Measurements from ENCODE around the gene DNAJC4.

DNAJC4 gene

DNA sequence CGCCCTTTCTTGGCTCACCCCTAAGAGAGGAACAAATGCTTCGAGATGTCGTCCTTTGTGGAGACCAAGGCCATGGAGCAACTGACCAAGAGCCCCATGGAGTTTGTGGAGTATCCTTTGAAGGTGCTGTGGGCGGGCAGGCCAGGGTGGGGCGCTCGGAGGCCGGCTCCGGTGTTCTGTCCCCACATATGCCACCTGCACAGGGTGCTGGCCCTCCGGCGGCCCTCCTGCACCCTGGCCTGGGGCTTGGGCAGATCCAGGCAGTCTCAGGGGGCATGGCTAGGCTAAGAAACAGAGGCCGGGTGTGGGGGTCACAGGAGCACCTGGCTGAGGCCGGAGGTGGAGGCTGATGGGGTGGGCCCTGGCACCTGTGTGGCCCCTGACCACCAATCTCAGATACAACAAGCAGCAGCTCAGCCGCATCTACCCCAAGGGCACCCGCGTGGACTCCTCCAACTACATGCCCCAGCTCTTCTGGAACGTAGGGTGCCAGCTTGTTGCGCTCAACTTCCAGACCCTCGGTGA, 31.3 kb downstream of the DNAJC4 start:
- DNase-seq, result no peak

DNA sequence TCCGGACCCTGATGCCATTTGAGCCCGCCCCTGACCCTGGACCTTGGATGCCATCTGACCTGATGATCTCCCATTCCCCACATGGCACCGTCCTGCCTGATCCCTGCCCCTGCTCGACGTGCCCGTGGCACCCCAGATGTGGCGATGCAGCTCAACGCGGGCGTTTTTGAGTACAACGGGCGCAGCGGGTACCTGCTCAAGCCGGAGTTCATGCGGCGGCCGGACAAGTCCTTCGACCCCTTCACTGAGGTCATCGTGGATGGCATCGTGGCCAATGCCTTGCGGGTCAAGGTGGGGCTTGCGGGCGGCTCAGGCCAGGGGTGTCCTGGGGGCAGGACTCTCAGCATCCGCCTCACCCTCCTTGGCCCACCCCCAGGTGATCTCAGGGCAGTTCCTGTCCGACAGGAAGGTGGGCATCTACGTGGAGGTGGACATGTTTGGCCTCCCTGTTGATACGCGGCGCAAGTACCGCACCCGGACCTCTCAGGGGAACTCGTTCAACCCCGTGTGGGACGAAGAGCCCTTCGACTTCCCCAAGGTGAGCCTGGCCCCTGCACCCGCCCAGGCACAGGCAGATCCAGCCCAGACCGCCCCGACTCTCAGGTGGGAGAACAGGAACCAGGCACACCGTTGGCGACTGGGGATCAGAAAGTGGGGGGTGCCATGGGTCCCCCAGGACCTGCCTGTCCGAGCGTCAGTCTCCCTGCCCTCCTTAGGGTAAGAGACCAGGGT, 32.1 kb downstream of the DNAJC4 start:
- DNase-seq, result no peak

DNA sequence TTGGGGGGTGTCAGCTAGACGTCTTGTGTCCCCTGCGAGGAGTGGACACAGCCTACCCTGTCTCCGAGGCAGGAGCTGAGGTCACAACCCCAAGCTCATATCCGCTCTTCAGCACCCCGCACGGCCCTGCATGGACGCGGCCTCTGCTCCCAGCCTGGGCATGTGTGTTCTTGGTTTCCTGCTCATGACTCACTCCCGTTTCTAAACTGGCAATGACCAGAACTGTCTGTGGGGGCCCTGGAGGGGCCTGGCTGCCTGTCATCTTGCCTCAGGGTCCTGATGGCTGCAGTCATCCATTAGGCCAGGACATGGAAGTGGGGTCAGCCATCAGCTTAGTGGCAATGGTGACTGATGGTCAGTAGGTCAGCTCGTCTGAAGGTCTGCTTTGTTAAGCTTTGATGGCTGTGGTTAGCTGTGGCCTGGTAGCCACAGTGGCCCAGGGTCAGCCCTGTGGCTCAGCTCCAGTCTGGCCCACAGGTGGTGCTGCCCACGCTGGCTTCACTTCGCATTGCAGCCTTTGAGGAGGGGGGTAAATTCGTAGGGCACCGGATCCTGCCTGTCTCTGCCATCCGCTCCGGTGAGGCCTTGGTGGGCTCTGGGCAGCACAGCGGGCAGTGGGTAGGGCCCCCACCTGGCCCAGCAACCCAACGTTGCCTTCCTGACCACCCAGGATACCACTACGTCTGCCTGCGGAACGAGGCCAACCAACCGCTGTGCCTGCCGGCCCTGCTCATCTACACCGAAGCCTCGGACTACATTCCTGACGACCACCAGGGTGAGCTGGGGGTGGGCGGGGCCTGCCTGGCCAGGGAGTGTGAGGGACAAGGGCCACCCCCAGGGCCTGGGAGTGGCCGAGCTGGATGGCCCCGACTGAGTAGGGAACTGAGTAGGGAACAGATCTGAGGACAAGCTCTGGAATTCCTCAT, 32.9 kb downstream of the DNAJC4 start:
- DNase-seq, result no peak

DNA sequence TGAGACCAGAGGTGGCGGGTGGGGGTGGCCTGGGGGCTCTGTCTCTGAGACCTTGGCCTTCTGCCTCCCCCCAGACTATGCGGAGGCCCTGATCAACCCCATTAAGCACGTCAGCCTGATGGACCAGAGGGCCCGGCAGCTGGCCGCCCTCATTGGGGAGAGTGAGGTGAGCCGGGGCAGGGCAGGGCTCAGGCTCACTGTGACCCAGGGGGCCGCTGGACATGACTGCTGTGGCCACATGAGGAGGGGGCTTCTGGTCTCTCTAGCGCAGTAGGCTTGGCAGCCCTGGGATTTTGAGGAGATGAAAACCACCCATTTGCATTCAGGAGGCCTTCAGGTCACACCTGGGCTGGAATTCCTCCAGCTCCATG, 33.6 kb downstream of the DNAJC4 start:
- no peak for DNase-seq

DNA sequence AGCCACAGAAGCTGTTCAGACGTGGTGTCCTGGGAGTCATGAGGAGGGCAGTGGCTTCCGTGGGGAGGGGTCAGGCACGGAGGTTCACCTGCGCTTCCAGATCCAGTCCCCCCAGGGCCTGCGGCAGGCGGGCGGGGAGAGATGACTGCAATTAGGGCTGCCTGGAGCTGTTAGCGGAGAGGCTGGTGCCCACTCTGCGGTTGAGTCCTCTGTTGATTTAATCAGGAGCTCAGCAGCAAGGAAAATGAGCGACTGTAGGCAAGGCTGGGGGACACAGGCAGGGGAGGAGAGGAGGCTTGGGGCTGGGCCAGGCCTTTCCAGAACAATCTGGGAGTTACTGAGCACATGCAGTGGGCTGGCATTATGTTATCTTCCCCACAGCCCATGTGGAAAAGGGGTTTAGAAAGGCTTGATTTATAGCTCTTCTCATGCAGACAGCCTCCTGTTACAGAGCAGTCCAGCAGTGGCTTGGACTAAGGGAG, 34.1 kb downstream of the DNAJC4 start:
- DNase-seq, result no peak

DNA sequence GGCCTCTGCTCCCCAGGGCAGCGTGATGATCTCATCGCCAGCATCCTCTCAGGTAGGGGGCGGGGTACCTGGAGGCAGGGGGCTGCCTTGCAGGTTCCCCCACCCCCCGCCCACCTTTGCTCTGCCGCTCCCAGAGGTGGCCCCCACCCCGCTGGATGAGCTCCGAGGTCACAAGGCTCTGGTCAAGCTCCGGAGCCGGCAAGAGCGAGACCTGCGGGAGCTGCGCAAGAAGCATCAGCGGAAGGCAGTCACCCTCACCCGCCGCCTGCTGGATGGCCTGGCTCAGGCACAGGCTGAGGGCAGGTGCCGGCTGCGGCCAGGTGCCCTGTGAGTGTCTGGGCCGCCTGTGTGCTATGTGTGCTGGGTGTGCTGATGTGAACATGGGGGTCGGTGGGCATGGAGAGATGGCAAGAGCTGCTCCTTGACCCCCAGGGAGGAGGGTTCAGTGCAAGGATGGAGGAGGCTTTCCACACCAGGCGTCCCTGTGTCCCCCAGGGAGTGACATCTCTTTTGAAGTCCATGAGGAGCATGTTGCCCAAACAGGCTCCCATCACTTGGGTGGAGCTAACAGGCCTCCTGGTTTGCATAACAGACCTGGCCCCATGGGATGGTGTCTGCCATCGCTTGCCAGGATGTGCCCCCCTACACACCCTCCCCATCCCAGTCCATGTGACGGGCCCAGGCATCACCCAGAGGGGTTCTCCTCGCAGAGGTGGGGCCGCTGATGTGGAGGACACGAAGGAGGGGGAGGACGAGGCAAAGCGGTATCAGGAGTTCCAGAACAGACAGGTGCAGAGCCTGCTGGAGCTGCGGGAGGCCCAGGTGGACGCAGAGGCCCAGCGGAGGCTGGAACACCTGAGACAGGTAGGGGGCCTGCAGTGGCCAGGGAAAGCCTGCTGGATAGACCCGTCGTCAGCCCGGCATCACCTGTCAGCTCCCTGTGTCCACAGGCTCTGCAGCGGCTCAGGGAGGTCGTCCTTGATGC, 35.1 kb downstream of the DNAJC4 start:
- no peak for DNase-seq

DNA sequence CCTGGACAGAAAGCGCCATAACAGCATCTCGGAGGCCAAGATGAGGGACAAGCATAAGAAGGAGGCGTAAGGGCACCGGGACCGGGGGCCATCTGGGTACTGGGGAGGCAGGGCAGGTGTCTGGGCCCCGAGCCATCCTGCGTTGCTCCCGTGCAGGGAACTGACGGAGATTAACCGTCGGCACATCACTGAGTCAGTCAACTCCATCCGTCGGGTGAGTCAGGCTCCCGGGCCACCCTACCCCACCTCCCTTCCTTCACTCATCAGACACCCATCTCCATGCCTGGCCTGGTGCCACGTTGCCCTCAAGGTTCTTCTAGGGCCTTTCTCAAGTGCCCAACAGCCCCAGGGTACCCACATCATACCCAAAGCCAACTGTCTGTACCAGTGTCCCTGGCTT, 36.0 kb downstream of the DNAJC4 start:
- DNase-seq, result no peak

DNA sequence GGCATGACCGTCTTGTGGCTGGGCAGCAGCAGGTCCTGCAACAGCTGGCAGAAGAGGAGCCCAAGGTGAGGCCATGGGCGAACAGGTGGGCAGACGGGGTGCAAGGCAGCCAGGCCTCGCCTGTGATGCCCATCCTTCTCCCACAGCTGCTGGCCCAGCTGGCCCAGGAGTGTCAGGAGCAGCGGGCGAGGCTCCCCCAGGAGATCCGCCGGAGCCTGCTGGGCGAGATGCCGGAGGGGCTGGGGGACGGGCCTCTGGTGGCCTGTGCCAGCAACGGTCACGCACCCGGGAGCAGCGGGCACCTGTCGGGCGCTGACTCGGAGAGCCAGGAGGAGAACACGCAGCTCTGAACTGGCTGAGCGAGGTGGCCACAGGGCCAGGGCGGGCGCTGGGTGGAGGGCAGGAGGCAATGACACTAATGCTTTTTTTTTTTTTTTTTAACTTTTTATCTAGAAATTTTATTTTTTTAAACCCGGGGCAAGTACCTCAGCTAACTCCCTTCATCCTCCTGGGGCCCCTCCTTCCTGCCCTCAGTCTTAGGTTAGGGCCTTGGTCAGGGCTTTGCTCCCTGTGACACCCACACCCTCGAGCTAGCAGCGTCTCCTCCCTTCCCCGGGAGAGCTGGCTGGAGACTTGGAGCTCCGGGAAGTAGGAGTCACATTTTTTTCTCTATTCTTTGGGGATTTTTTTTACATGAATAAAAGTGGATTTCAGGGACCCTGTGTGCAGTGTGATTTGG, 37.0 kb downstream of the DNAJC4 start:
- no peak for DNase-seq

DNA sequence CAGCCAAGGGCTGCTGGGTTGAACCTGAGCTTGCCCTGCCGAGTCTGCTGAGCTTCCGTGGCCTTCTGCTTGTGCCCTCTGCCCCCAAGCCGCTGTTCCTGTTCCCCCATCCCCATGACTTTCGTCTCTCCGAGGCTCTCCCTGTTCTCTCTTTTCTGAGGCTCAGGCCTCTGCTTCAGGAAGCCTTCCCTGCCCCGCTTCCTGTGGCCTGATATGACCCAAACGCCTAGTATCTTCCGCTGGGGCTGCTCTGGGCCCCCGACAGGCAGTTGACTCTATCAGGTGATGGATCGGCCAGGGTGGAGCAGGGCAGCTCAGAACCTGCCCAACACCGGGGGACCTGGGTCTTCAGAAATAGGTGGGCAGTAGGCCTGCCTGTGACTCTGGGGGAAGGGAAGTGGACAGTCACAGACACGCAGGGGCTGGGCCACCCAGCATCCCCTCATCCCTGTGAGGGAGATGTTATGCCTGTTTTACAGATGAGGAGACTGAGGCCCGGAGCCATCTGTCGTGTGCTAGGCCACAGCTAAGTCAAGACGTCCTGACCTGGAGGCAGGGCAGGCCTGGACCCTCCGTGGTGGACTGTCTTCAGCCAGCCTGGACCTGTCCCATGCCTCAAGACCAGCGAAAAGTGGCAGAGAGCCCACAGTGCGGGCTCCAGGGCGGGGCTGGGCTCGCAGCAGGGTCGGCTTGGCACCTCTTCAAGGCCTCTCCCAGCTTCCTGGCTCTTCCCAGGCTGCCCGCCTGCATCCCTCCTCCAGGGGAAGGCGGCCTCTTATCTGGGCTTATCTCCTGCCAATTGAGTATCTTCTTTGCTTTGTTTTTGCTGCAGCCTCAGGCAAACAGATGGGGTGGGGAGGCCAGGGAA, 37.9 kb downstream of the DNAJC4 start:
- DNase-seq, result no peak

DNA sequence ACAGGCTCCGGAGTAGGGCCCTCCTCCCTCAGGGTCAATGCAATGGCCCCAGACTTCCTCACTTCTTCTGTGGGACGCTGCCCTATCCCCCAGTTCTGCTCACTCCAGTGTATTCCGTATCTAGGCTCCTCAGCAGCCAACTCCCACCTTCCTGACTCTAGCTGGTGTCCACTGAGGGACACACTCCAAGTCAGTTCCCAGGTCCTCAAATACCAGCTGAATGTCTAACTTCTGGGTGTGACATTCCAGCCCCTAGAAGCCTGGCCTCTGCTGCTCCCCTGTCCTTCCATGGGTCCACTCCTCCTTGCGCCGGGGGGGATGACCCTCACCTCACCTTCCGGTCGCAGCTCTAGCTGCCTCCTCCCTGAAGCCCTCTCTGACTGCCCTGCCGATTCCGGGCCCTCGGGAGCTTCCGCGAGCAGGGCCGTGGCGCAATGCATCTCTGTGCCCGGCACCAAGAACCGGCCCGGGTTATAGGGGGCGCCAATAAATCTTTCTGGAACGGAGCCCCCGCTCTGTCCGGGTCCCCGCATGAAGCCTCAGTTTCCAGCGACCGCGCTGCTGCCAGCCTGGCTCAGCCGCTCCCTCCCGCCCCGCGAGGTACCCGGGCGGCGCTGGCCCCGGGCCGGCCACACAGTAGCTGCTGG, 38.7 kb downstream of the DNAJC4 start:
- DNase-seq, result no peak

DNA sequence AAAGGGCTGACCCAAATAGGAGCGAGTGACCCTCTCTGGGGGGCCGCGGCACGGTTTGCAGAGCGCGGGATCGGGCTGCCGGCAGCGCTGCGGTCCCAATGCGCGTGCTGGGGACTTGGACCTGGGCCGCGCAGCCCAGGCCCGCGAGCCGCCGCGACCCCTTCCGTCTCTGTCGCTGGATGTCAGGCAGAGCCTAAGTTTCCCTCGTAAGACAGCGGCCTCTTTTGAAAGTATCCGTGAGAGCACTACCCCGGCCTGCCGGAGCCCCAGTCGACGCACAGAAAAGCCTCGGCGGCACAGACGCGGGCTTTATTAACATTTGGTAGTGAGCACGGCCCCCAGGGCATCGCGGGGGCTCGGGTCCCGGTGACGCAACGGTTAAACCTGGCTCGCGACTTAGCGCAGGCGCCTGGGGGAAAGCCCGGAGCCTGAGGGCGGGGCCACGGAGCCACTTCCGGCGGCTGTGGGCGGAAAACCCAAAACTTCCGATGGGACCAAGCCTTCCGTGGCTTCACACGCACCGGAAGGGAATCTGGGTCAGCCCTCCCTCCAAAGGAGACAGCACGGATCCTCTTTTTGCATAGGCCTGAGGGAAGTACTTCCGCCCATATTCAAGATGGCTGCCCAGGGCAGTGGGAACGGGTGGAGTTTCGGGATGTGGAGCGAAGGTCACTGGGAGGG, 39.3 kb downstream of the DNAJC4 start:
- peak; percentile 98 for DNase-seq

DNA sequence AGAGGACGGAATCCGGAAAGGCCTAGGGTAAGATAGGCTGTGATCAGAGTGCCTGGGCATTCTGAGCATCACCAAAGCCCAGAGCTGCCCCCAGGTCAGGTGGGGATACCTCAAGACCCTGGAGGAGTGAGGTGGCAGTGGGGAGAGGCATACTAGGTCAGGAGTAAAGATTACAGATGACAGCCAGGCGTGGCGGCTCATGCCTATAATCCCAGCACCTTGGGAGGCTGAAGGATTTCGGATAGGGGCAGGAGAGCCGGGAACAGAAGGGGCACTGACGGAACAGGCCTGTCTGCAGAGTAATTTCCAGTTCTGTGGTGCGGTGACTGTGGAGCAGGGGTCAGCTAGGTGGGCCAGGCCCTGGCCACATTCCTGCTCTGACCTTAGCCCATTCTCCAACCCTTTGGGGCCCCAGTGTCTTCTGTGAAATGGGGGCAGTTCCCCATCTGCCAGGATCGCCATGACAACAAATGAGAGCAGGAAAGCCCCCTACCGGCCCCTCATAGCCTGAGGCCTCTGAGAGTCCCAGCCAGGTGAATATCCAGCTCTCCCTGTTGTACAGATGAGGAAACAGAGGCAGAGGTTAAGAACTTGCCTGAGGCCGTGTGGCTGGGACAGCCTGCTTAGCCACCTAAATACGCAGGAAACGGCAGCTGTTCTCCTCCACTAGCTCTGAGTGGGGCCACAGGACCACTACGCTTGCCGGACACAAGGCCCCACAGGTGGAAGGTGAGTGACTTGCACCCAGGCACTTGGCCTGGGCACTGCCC, 44.9 kb downstream of the DNAJC4 start:
- DNase-seq, result no peak

DNA sequence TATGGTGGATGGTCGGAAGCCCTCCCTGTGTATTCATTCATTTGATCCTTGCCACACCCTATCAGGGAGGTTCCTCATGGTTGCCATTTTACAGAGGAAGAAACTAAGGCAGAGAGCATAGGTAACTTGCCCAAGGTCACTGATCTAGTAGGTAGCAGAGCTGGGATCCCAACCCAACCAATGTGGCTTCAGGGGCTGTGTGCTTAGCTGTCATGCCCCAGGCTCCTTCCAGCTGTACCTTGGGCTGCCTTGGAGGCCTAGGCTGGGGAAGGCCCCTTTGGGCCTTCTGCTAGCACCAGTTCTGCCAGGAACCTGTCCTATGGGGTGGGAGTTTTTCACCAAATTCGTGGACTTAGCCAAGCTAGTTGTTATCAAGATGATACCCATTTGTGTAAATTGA, 45.5 kb downstream of the DNAJC4 start:
- DNase-seq, result no peak

DNA sequence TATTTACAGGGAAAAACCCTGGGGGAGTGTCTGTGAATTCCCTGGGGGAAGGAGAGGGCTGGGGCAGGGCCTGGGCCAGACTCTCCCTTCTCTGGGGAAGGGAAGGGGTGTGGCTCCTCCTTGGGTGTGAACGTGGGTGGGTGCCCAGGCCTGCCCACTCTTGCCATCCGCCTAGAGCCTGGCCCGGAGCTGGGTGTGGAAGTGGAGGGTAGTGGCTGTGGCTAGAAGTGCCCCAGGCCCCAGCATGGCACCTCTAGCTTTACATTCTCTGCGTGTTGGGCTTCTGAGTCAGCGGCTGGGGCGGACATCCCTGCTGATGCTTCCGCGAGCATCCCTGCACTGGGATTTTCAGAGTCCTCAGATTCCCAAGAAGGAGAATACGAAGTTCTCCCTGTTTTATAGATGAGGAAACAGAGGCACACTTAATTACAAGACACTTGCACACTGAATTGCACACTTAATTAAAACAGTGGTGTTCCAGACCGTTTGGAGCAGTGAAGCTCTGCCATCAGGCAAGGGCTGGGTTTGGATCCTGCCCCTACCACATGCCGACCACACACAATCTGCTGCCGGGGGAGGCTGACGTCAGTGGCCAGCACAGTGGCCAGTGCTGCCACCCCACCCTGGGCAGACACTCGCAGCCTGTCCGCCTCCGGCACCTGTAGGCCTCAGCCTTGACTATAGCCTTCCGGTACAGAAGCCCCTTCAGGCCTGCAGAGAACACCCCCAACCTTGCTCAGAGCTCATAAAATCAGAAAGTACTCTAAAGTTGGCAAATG, 46.5 kb downstream of the DNAJC4 start:
- DNase-seq, result no peak

DNA sequence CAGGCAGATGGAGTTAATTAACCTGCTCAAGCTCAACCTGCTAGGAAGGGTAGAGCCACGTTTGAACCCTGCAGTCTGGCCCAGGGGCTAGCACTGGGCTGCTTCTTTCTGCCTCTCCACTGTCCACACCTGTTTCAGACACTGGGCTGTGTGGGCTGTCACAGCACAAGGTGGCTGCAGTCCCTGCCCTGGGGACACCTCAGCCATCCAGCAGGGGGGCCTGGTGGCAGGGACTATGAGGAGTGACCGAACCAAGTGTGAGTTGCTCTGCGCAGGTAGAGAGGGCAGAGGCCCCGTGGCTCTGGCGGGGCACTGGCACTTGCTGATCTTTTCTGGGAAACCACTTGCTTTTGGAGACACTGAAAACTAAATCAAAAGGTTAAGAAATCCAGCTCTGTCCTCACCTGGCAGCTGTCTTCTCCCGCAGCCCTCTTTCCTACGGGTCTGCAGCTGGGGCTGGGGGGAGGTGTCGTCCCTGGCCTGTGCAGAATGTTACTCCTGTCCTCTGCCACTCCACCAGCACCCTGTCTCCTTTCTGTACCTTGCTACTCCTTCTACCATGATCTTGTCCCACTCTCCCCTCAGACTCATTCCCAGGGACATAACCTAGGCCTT, 48.3 kb downstream of the DNAJC4 start:
- DNase-seq, result no peak

DNA sequence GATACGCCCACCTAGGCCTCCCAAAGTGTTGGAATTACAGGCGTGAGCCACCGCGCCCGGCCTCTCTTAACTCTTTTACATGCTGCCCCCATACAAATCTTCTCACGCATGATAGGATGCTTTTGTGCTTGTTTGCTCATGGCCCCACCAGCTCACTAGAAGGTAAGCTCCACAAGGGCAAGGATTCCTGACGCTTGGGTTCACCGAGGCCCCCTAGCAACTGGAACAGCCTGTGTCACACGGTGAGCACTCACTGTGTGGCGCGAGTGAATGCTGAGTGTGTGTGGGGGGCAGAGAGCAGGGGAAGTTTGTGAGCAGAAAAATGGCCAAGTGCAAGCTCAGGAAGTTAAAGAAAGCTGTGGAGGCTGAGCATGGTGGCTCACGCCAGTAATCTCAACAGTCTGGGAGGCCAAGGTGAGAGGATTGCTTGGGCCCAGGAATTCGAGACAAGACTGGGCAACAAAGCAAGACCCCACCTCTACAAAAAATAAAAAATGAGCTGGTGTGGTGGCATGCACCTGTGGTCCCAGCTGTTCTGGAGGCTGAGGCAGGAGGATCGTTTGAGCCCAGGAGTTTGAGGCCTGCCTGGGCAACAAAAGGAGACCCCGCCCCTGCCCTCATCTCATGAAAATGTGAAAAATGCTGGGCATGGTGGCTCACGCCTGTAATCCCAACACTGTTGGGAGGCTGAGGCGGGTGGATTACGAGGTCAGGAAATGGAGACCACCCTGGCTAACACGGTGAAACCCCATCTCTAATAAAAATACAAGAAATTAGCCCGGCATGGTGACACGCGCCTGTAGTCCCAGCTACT, 51.8 kb downstream of the DNAJC4 start:
- DNase-seq, result no peak

DNA sequence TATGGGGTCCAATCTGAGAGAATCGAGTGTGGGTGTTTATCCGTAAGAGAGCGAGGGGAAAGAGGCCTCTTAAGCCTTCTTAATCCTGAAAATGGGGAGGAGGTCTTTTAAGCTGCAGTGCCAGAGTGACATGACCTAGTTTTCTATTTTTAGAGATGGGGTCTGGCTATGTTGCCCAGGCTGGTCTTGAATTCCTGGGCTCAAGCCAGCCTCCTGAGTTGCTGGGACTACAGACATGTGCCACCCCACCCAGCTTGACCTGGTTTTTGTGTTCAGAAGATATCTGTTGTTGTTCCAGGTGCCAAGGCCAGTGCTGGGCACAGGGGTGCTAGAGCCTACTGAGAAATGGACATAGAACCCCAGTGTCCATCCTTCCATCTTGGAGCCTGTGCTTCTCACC, 52.7 kb downstream of the DNAJC4 start:
- no peak for DNase-seq

All from CD4-positive, alpha-beta T cell treated with Interleukin-21 for 1 hour (primary cell).